Natural killer cell (primary cell): ENCODE measurements around the gene SLC19A1. TPM values are rescaled to one million over a fixed set of nuclear protein-coding genes. Genes with fewer than 3 reads are reported as not detected.

Source experiments
- ATAC-seq, 3 donors: fragments of 150-1000 bp in 2 of 3; fragments of 200-7000 bp in 1 of 3; cut with Tn5 transposase; 1 replicate in 1 of 3; 2 replicates in 2 of 3; pipeline ENCODE4 v1.10.0; 2021; ENCODE audit warnings: mild to moderate bottlenecking in 2 of 3, moderate library complexity in 2 of 3
- DNase-seq, 2 donors: peaks; one replicate each; pipeline versions ENCODE4 v3.0.0 to v3.0.0-alpha.2; 2013 to 2021; ENCODE audit warnings: mixed read lengths in 1 of 2
- H3K27ac ChIP-seq: one replicate; pipeline ENCODE4 v1.5.1; 2013; ENCODE audit warnings: mild to moderate bottlenecking, low read length
- H3K27me3 ChIP-seq: one replicate; pipeline ENCODE4 v1.6.1; 2013; ENCODE audit warnings: low read length; ENCODE audit not compliant: control insufficient read depth, insufficient read depth
- H3K36me3 ChIP-seq: one replicate; pipeline ENCODE4 v1.6.1; 2013; ENCODE audit warnings: low read length; ENCODE audit not compliant: control insufficient read depth, insufficient read depth
- H3K4me1 ChIP-seq: one replicate; pipeline ENCODE4 v1.6.1; 2013; ENCODE audit warnings: low read length; ENCODE audit not compliant: control insufficient read depth, insufficient read depth
- H3K4me3 ChIP-seq: one replicate; pipeline ENCODE4 v1.5.1; 2013; ENCODE audit warnings: low read length
- H3K9me3 ChIP-seq: one replicate; pipeline ENCODE4 v1.6.1; 2013; ENCODE audit warnings: low read length; ENCODE audit not compliant: control insufficient read depth, insufficient read depth
- H3K27ac Mint-ChIP-seq, 2 donors: one replicate each; pipeline ENCODE4 v1.8.0; 2022; ENCODE audit warnings: mild to moderate bottlenecking in 2 of 2, mixed read lengths in 2 of 2, moderate library complexity in 1 of 2
- H3K27me3 Mint-ChIP-seq, 2 donors: one replicate each; pipeline ENCODE4 v1.8.0; 2022; ENCODE audit warnings: low read depth in 2 of 2, mixed read lengths in 2 of 2
- H3K36me3 Mint-ChIP-seq: one replicate; pipeline ENCODE4 v1.8.0; 2022; ENCODE audit warnings: mixed read lengths
- H3K4me1 Mint-ChIP-seq, 2 donors: one replicate each; pipeline ENCODE4 v1.8.0; 2022; ENCODE audit warnings: mixed read lengths in 2 of 2
- H3K4me3 Mint-ChIP-seq: one replicate; pipeline ENCODE4 v1.8.0; 2022; ENCODE audit warnings: mild to moderate bottlenecking, moderate library complexity, mixed read lengths
- H3K9me3 Mint-ChIP-seq, 2 donors: one replicate each; pipeline ENCODE4 v1.8.0; 2022; ENCODE audit warnings: mixed read lengths in 2 of 2
- WGBS: methylation state at CpG from one replicate; pipeline ENCODE4 v1.1.7; 2013; ENCODE audit warnings: missing lambda C conversion rate; ENCODE audit not compliant: insufficient coverage; 5-methylcytosine and 5-hydroxymethylcytosine counted together
- intact Hi-C: fragments of 100-400 bp; cut with micrococcal nuclease; formaldehyde crosslinking; loops from one replicate; pipeline ENCODE4 v1.14.2; 2022
- total RNA-seq, 4 donors: library from RNA; stranded (reverse); fragments of 120-200 nt in 1 of 4; gene quantifications; one replicate each; pipeline versions ENCODE4 v1.2.3 to v1.2.4, GENCODE V29; 2013 to 2022
- TF ChIP-seq, protein P1 (sequence below): fragments of 200-600 bp; IDR thresholded peaks from one replicate; pipeline ENCODE4 v1.8.0; 2022; ENCODE audit warnings: antibody characterized with exemption

Gene SLC19A1
- total RNA-seq, 3 donors from 2014 or later (not counting 1 experiment from before 2014, with no cell fraction given): 2.5 to 9.0 (median 4.9) TPM

GRCh38 chr21:45580576-45581321 is 38.5 kb upstream of the SLC19A1 start:
- Histone ChIP-seq H3K4me3 (no peak overlapping the region), H3K4me1 (no peaks in the 10 kb centered on the region), H3K27ac (no peak overlapping the region), H3K9me3 (peaks cover 1% of the 10 kb centered on the region), H3K27me3 (peaks cover 3% of the 10 kb centered on the region), H3K36me3 (no peaks in the 10 kb centered on the region)
- no peaks in the 10 kb centered on the region for H3K36me3 Mint-ChIP-seq
- intact Hi-C loops: no loop called here
- DNase-seq: peak in 1 of 2 donors; percentile 13
- ATAC-seq: no peak
- no peak overlapping the region for H3K27ac Mint-ChIP-seq
- TF ChIP-seq, protein P1, sequence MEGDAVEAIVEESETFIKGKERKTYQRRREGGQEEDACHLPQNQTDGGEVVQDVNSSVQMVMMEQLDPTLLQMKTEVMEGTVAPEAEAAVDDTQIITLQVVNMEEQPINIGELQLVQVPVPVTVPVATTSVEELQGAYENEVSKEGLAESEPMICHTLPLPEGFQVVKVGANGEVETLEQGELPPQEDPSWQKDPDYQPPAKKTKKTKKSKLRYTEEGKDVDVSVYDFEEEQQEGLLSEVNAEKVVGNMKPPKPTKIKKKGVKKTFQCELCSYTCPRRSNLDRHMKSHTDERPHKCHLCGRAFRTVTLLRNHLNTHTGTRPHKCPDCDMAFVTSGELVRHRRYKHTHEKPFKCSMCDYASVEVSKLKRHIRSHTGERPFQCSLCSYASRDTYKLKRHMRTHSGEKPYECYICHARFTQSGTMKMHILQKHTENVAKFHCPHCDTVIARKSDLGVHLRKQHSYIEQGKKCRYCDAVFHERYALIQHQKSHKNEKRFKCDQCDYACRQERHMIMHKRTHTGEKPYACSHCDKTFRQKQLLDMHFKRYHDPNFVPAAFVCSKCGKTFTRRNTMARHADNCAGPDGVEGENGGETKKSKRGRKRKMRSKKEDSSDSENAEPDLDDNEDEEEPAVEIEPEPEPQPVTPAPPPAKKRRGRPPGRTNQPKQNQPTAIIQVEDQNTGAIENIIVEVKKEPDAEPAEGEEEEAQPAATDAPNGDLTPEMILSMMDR: no peak
- no peak overlapping the region for H3K4me3 Mint-ChIP-seq
- H3K4me1 Mint-ChIP-seq: no peaks in the 10 kb centered on the region
- H3K27me3 Mint-ChIP-seq: peaks cover 6 to 10% of the 10 kb centered on the region in 2 donors
- H3K9me3 Mint-ChIP-seq: no peaks in the 10 kb centered on the region
- 73% methylated on average over 33 of the region's 33 CpGs for WGBS

- Mint-ChIP-seq H3K36me3 (no peaks in the 10 kb centered on the region), H3K4me3 (no peak overlapping the region), H3K27ac (no peak overlapping the region), H3K9me3 (no peaks in the 10 kb centered on the region), H3K4me1 (no peaks in the 10 kb centered on the region), H3K27me3 (peaks cover 6 to 10% of the 10 kb centered on the region in 2 donors)
- TF ChIP-seq, protein P1: no peak
- ATAC-seq: no peak
- Histone ChIP-seq H3K27me3 (peaks cover 3% of the 10 kb centered on the region), H3K36me3 (no peaks in the 10 kb centered on the region), H3K9me3 (no peaks in the 10 kb centered on the region), H3K27ac (no peak overlapping the region), H3K4me1 (no peaks in the 10 kb centered on the region), H3K4me3 (no peak overlapping the region)
- intact Hi-C loops: no loop called here
- WGBS: 91% methylated on average over 8 of the region's 8 CpGs
- DNase-seq: no peak
Observed at GRCh38 chr21:45580181-45580575, 37.9 kb upstream of the SLC19A1 start.

- H3K36me3 ChIP-seq: no peaks in the 10 kb centered on the region
- peaks cover 3% of the 10 kb centered on the region for H3K27me3 ChIP-seq
- no peaks in the 10 kb centered on the region for H3K9me3 Mint-ChIP-seq
- H3K4me3 ChIP-seq: no peak overlapping the region
- no peaks in the 10 kb centered on the region for H3K4me1 Mint-ChIP-seq
- intact Hi-C loops: no loop called here
- H3K4me3 Mint-ChIP-seq: no peak overlapping the region
- no peaks in the 10 kb centered on the region for H3K4me1 ChIP-seq
- no peaks in the 10 kb centered on the region for H3K9me3 ChIP-seq
- 89% methylated on average over 29 of the region's 29 CpGs for WGBS
- H3K36me3 Mint-ChIP-seq: no peaks in the 10 kb centered on the region
- no peak for ATAC-seq
- DNase-seq: peak in 1 of 2 donors; percentile 9
- no peak overlapping the region for H3K27ac Mint-ChIP-seq
- H3K27ac ChIP-seq: no peak overlapping the region
- H3K27me3 Mint-ChIP-seq: peaks cover 4 to 6% of the 10 kb centered on the region in 2 donors
- TF ChIP-seq, protein P1: no peak
Observed at GRCh38 chr21:45579383-45580180, 37.3 kb upstream of the SLC19A1 start.
